CD4-positive, alpha-beta T cell (primary cell): Measurements from ENCODE around the gene ATP1B1. TPM values are rescaled to one million over a fixed set of nuclear protein-coding genes. Genes with fewer than 3 reads are reported as not detected.

Source experiments
- ATAC-seq: fragments of 200-7000 bp; cut with Tn5 transposase; one replicate; pipeline ENCODE4 v1.10.0; 2022; ENCODE audit warnings: mild to moderate bottlenecking; ENCODE audit not compliant: poor library complexity
- CTCF ChIA-PET: fragments of 350-600 bp; sonication (Branson Sonifier 250); formaldehyde crosslinking; loops from one replicate; lab custom pipeline; 2021; ENCODE audit warnings: antibody characterized with exemption, inconsistent platforms; lab: Charles Lee
- POLR2A ChIA-PET: fragments of 350-600 bp; sonication (Branson Sonifier 250); formaldehyde crosslinking; loops from one replicate; lab custom pipeline; 2021; ENCODE audit warnings: antibody characterized with exemption, inconsistent platforms; lab: Charles Lee
- DNase-seq, 14 experiments: peaks; one replicate each; pipeline ENCODE4 v3.0.0-alpha.2; 2013 to 2020; ENCODE audit warnings: mixed read lengths in 2 of 14
- H3K27ac ChIP-seq, 2 donors: one replicate each; pipeline versions ENCODE4 v1.5.1 to v1.7.0; 2013; ENCODE audit warnings: low read length in 2 of 2, low read depth in 1 of 2, mild to moderate bottlenecking in 1 of 2
- H3K27me3 ChIP-seq, 2 experiments: 1 replicate in 1 of 2; 2 replicates in 1 of 2; pipeline versions ENCODE4 v1.6.1 to v1.7.0; 2013; ENCODE audit warnings: low read length in 2 of 2, control low read depth in 1 of 2, mild to moderate bottlenecking in 1 of 2, moderate library complexity in 1 of 2; ENCODE audit not compliant: insufficient read depth in 2 of 2, control insufficient read depth in 1 of 2
- H3K36me3 ChIP-seq: one replicate; pipeline ENCODE4 v1.6.1; 2013; ENCODE audit warnings: low read length, control low read depth; ENCODE audit not compliant: insufficient read depth
- H3K4me1 ChIP-seq: one replicate; pipeline ENCODE4 v1.6.1; 2013; ENCODE audit warnings: low read length, control low read depth; ENCODE audit not compliant: insufficient read depth
- H3K4me3 ChIP-seq: one replicate; pipeline ENCODE4 v1.5.1; 2013; ENCODE audit warnings: mild to moderate bottlenecking, low read length, moderate library complexity
- H3K9me3 ChIP-seq, 2 experiments: 1 replicate in 1 of 2; 2 replicates in 1 of 2; pipeline versions ENCODE4 v1.6.1 to v1.7.0; 2013; ENCODE audit warnings: low read length in 2 of 2, mild to moderate bottlenecking in 2 of 2, control low read depth in 1 of 2, moderate library complexity in 1 of 2; ENCODE audit not compliant: control insufficient read depth in 1 of 2, insufficient read depth in 1 of 2
- H3K27ac Mint-ChIP-seq: one replicate; pipeline ENCODE4 v1.8.0; 2020; ENCODE audit warnings: mixed read lengths
- H3K27me3 Mint-ChIP-seq: one replicate; pipeline ENCODE4 v1.8.0; 2021; ENCODE audit warnings: mixed read lengths
- H3K36me3 Mint-ChIP-seq: one replicate; pipeline ENCODE4 v1.8.0; 2021; ENCODE audit warnings: low read depth, mixed read lengths
- H3K4me1 Mint-ChIP-seq: one replicate; pipeline ENCODE4 v1.8.0; 2021; ENCODE audit warnings: low read depth, mixed read lengths
- H3K4me3 Mint-ChIP-seq: one replicate; pipeline ENCODE4 v1.8.0; 2020; ENCODE audit warnings: mild to moderate bottlenecking, mixed read lengths
- H3K9me3 Mint-ChIP-seq: one replicate; pipeline ENCODE4 v1.8.0; 2020; ENCODE audit warnings: mixed read lengths
- CTCF ChIP-seq: fragments of 200-600 bp; IDR thresholded peaks from one replicate; pipeline ENCODE4 v1.8.0; 2022; ENCODE audit warnings: antibody characterized with exemption, mild to moderate bottlenecking
- intact Hi-C, 2 experiments: fragments of 100-400 bp; cut with DNase I in 1 of 2; cut with micrococcal nuclease in 1 of 2; formaldehyde crosslinking; loops; one replicate each; pipeline versions ENCODE4 v1.15.1 to v1.9.0; 2023 to 2025; cut with DNase I, micrococcal nuclease
- total RNA-seq, 174 experiments: library from RNA in 2 of 174; stranded (reverse) in 2 of 174; gene quantifications; one replicate each; pipeline ENCODE4 v1.2.3 and lab custom pipeline; 2021 to 2026

Gene ATP1B1
- total RNA-seq, 2 experiments from 2014 or later, result 3.5 to 4.5 TPM

GRCh38 chr1:169138866-169139670 is 32.6 kb downstream of the ATP1B1 start:
- H3K27ac Mint-ChIP-seq, result no peak overlapping the region
- no peak overlapping the region for H3K27ac ChIP-seq
- no peaks in the 10 kb centered on the region for H3K4me1 Mint-ChIP-seq

GRCh38 chr1:169141356-169141755 is 34.9 kb downstream of the ATP1B1 start:
- Histone ChIP-seq H3K27me3 (no peaks in the 10 kb centered on the region), H3K4me3 (no peak overlapping the region), H3K9me3 (no peaks in the 10 kb centered on the region), H3K36me3 (no peaks in the 10 kb centered on the region), H3K27ac (no peak overlapping the region), H3K4me1 (no peaks in the 10 kb centered on the region)
- ATAC-seq (no peak), DNase-seq (no peak)
- Mint-ChIP-seq H3K4me3 (no peak overlapping the region), H3K27me3 (no peaks in the 10 kb centered on the region), H3K9me3 (no peaks in the 10 kb centered on the region), H3K27ac (no peak overlapping the region), H3K36me3 (no peaks in the 10 kb centered on the region), H3K4me1 (no peaks in the 10 kb centered on the region)
- intact Hi-C loops, result no loop called here
- ChIA-PET POLR2A (no interaction called here), CTCF (no interaction called here)
- TF ChIP-seq CTCF, result no peak

More at GRCh38 chr1:169138866-169139670, 32.6 kb downstream of the ATP1B1 start:
- Histone ChIP-seq H3K9me3 (no peaks in the 10 kb centered on the region), H3K4me1 (no peaks in the 10 kb centered on the region), H3K27me3 (no peaks in the 10 kb centered on the region), H3K36me3 (no peaks in the 10 kb centered on the region), H3K4me3 (no peak overlapping the region)
- intact Hi-C loops, result no loop called here
- CTCF ChIA-PET, result no interaction called here
- Mint-ChIP-seq H3K9me3 (no peaks in the 10 kb centered on the region), H3K4me3 (no peak overlapping the region), H3K27me3 (no peaks in the 10 kb centered on the region), H3K36me3 (no peaks in the 10 kb centered on the region)
- DNase-seq (peak in 1 of 14 experiments; percentile 3), ATAC-seq (no peak)
- POLR2A ChIA-PET, result no interaction called here
- no peak for TF ChIP-seq CTCF

- ChIA-PET POLR2A (no interaction called here), CTCF (no interaction called here)
- Histone ChIP-seq H3K27me3 (no peaks in the 10 kb centered on the region), H3K36me3 (no peaks in the 10 kb centered on the region), H3K4me1 (no peaks in the 10 kb centered on the region), H3K9me3 (no peaks in the 10 kb centered on the region), H3K4me3 (no peak overlapping the region), H3K27ac (no peak overlapping the region)
- no peak for DNase-seq
- TF ChIP-seq CTCF, result no peak
- no peak for ATAC-seq
- intact Hi-C loops, result no loop called here
- Mint-ChIP-seq H3K27ac (no peak overlapping the region), H3K27me3 (no peaks in the 10 kb centered on the region), H3K4me3 (no peak overlapping the region), H3K36me3 (no peaks in the 10 kb centered on the region), H3K9me3 (no peaks in the 10 kb centered on the region), H3K4me1 (no peaks in the 10 kb centered on the region)
These were observed 35.6 kb downstream of the ATP1B1 start for GRCh38 chr1:169142129-169142528.
